ENCODE results near the gene DAO. TPM values are rescaled to one million over a fixed set of nuclear protein-coding genes. Genes with fewer than 3 reads are reported as not detected.
A peak's percentile ranks its signal among the peaks of the same experiment; 100 is the strongest.

DAO gene
- total RNA-seq, 1 experiment from 2014 or later: not detected

DNA sequence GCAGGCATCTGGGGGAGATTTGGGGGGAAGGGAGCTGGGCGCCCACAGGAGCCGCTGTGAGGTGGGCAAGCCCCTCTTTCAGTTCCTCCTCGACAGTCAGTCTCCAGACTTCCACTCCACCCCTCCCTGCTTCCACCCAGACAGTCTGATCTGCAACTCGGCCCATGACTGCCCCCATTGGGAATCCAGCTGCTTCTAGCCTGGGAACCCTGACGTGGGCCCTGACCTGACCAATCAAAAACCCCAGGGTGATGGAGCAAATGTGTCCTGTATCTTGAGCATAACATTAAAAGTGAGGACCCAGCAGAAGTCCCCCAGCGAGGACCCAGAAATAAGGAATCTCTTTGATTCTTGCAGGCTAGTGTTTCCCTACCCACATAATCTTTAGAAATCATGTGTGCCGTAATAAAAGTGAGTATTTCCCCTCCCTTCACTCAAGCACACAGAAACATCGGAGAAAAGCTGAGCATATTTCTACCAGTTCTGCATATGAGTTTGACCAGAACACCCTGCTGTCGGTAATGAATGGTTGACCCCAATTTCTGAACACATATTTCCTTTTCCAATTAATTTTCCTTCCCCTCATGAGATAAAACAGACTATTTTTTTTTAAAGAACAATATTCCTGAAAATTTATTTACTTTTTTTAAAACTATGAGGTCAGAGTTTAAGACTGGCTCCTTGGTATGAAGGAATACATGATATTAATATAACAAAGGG lies 28.9 kb upstream of the DAO start:
- Histone ChIP-seq H4K20me1 (ENCODE audit: insufficient read depth) (no peaks in the 10 kb centered on the region), H3K36me3 (ENCODE audit: low read depth) (peaks cover 7% of the 10 kb centered on the region; the same call in 1 of the 2 replicates), H3K9me2 (ENCODE audit: insufficient read depth) (no peaks in the 10 kb centered on the region), H3K4me1 (replicated peaks; ENCODE audit: insufficient read depth) (peaks cover 28% of the 10 kb centered on the region), H3K79me2 (ENCODE audit: low read depth) (peaks cover 40% of the 10 kb centered on the region), H3K4me3 (no peak overlapping the region), H3K9me3 (ENCODE audit: insufficient read depth, low read depth) (no peaks in the 10 kb centered on the region), H3K27me3 (ENCODE audit: insufficient read depth, low read depth) (no peaks in the 10 kb centered on the region), H3F3A (ENCODE audit: insufficient read depth, low read depth) (peaks cover 45% of the 10 kb centered on the region), H3K4me2 (no peak overlapping the region), H3K27ac (peak overlapping the region; percentile 24; the same call in 1 of the 2 replicates), H2AFZ (no peak overlapping the region)
- POLR2A ChIA-PET (ENCODE audit: unreplicated experiment): no interaction called here
- intact Hi-C loops (cut with micrococcal nuclease; ENCODE audit: unreplicated experiment): no loop called here
- TF ChIP-seq, protein P1, sequence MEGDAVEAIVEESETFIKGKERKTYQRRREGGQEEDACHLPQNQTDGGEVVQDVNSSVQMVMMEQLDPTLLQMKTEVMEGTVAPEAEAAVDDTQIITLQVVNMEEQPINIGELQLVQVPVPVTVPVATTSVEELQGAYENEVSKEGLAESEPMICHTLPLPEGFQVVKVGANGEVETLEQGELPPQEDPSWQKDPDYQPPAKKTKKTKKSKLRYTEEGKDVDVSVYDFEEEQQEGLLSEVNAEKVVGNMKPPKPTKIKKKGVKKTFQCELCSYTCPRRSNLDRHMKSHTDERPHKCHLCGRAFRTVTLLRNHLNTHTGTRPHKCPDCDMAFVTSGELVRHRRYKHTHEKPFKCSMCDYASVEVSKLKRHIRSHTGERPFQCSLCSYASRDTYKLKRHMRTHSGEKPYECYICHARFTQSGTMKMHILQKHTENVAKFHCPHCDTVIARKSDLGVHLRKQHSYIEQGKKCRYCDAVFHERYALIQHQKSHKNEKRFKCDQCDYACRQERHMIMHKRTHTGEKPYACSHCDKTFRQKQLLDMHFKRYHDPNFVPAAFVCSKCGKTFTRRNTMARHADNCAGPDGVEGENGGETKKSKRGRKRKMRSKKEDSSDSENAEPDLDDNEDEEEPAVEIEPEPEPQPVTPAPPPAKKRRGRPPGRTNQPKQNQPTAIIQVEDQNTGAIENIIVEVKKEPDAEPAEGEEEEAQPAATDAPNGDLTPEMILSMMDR (conservative IDR thresholded peaks at IDR 0.05): no peak
- TF ChIP-seq EZH2 (IDR thresholded peaks at IDR 0.05; ENCODE audit: low read depth): no peak
- CTCF ChIA-PET: no interaction called here
- DNase-seq: no peak
- no TSS peak for BruUV-seq (replicated peaks)

DNA sequence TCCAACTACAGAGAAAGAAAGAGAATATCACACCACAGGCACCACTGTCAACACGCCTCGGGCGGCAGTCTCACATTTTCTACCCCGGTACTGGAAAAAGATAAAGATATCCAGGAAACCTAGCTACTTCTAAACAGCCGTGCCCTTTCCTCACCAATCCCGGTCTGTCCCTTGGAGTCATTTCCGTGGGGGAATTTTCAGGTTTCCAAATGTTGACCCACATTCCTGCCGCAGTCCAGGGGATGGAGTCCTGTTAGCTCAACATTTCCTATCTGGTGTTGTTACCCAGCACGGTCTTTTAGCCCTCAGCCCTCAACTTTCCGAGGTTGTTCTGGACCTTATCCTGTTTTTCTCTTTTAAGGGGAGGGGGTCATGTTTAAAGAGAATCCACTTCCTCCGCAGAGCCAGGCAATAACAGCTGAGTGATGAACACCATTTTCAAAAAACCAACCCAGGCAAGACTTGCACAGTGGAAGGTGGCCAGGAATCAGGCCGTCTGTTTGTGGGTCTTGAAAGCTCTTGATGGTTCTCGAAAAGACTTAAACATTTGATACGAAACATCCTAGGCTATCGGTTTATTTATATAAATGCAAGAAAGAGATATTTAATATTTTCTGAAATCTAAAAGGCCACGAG lies 27.1 kb upstream of the DAO start:
- H3K27ac ChIP-seq: peak overlapping the region; percentile 92
- H2AFZ ChIP-seq: no peak overlapping the region
- H3K36me3 ChIP-seq (ENCODE audit: low read depth): peaks cover 7% of the 10 kb centered on the region; the same call in 1 of the 2 replicates
- H3K4me2 ChIP-seq: no peak overlapping the region
- CTCF ChIA-PET: interaction anchor here (0.7 kb wide), 1 partner anchor 27 kb away, joined by 6 read pairs; no protein-coding TSS in a partner anchor
- H3K9me2 ChIP-seq (ENCODE audit: insufficient read depth): no peaks in the 10 kb centered on the region
- TF ChIP-seq, protein P1 (conservative IDR thresholded peaks at IDR 0.05): no peak
- no peak for TF ChIP-seq EZH2 (IDR thresholded peaks at IDR 0.05; ENCODE audit: low read depth)
- H3K9me3 ChIP-seq (ENCODE audit: insufficient read depth, low read depth): no peaks in the 10 kb centered on the region
- DNase-seq: no peak
- POLR2A ChIA-PET (ENCODE audit: unreplicated experiment): no interaction called here
- no peak overlapping the region for H3K4me3 ChIP-seq
- H3K4me1 ChIP-seq (replicated peaks; ENCODE audit: insufficient read depth): peaks cover 31% of the 10 kb centered on the region
- intact Hi-C loops (cut with micrococcal nuclease; ENCODE audit: unreplicated experiment): no loop called here
- H3F3A ChIP-seq (ENCODE audit: insufficient read depth, low read depth): peaks cover 50% of the 10 kb centered on the region
- peaks cover 51% of the 10 kb centered on the region for H3K79me2 ChIP-seq (ENCODE audit: low read depth)
- BruUV-seq (replicated peaks): no TSS peak
- no peaks in the 10 kb centered on the region for H3K27me3 ChIP-seq (ENCODE audit: insufficient read depth, low read depth)
- no peaks in the 10 kb centered on the region for H4K20me1 ChIP-seq (ENCODE audit: insufficient read depth)

DNA sequence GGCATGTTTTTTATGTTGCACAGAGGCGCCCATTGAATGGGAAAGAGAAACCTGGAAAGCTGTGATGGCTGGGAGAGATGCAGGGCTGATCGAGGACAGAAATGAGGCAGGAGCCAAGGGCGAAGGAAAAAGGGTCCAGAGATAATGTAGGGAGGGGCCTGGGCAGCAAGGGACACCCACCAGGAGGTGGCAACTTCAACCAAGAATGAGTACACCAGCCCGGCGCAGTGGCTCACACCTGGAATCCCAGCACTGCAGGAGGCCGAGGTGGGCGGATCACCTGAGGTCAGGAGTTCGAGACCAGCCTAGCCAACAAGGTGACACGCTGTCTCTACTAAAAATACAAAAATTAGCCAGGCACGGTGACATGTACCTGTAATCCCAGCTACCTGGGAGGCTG lies 26.5 kb upstream of the DAO start:
- H3K79me2 ChIP-seq (ENCODE audit: low read depth): peaks cover 51% of the 10 kb centered on the region
- H3K4me2 ChIP-seq: peak overlapping the region; percentile 94
- intact Hi-C loops (cut with micrococcal nuclease; ENCODE audit: unreplicated experiment): no loop called here
- no peaks in the 10 kb centered on the region for H3K27me3 ChIP-seq (ENCODE audit: insufficient read depth, low read depth)
- POLR2A ChIA-PET (ENCODE audit: unreplicated experiment): no interaction called here
- CTCF ChIA-PET: interaction anchor here (0.6 to 0.7 kb wide), 2 partner anchors 187 to 192 kb away, joined by 3 to 6 read pairs; no protein-coding TSS in a partner anchor
- no peak overlapping the region for H3K4me3 ChIP-seq
- H3K36me3 ChIP-seq (ENCODE audit: low read depth): peaks cover 7% of the 10 kb centered on the region; the same call in 1 of the 2 replicates
- no peak for DNase-seq
- BruUV-seq (replicated peaks): no TSS peak
- H3K27ac ChIP-seq: peak overlapping the region; percentile 92
- H2AFZ ChIP-seq: no peak overlapping the region
- peaks cover 50% of the 10 kb centered on the region for H3F3A ChIP-seq (ENCODE audit: insufficient read depth, low read depth)
- no peaks in the 10 kb centered on the region for H3K9me3 ChIP-seq (ENCODE audit: insufficient read depth, low read depth)
- TF ChIP-seq, protein P1 (conservative IDR thresholded peaks at IDR 0.05): no peak
- TF ChIP-seq EZH2 (IDR thresholded peaks at IDR 0.05; ENCODE audit: low read depth): no peak
- H4K20me1 ChIP-seq (ENCODE audit: insufficient read depth): no peaks in the 10 kb centered on the region
- H3K9me2 ChIP-seq (ENCODE audit: insufficient read depth): no peaks in the 10 kb centered on the region
- peaks cover 35% of the 10 kb centered on the region for H3K4me1 ChIP-seq (replicated peaks; ENCODE audit: insufficient read depth)

Data from PC-9 (cell line).